WERI-Rb-1 (cell line): ENCODE results near the gene STAM.

Experiments used
- DNase-seq: peaks from one replicate; pipeline ENCODE4 v3.0.0-alpha.2; 2020
- H3K27ac ChIP-seq: fragments of 250-450 bp; sonication (Bioruptor Pico); 2 replicates; pipeline ENCODE4 v1.5.1; 2020; ENCODE audit warnings: mild to moderate bottlenecking, moderate library complexity
- H3K27me3 ChIP-seq: fragments of 250-450 bp; sonication (Bioruptor Pico); 2 replicates; pipeline ENCODE4 v1.5.1; 2021; ENCODE audit warnings: mild to moderate bottlenecking, low read depth, moderate library complexity; ENCODE audit not compliant: insufficient read depth, severe bottlenecking
- H3K36me3 ChIP-seq: fragments of 250-450 bp; sonication (Bioruptor Pico); 2 replicates; pipeline ENCODE4 v1.5.1; 2020; ENCODE audit warnings: mild to moderate bottlenecking, moderate library complexity
- H3K4me3 ChIP-seq: 2 replicates; pipeline ENCODE4 v1.5.1; 2011; ENCODE audit warnings: low read depth, mild to moderate bottlenecking, control low read depth, low read length
- H3K9me3 ChIP-seq: fragments of 250-450 bp; sonication (Bioruptor Pico); 2 replicates; pipeline ENCODE4 v1.5.1; 2021; ENCODE audit warnings: mild to moderate bottlenecking, moderate library complexity; ENCODE audit not compliant: severe bottlenecking
- CTCF ChIP-seq: IDR thresholded peaks from 2 replicates; pipeline ENCODE4 v1.5.1; 2011; ENCODE audit warnings: low read depth, mild to moderate bottlenecking, control low read depth, inconsistent platforms, low read length

Gene STAM

GRCh38 chr10:17743437-17743836 lies 99.5 kb downstream of the STAM start:
- H3K36me3 ChIP-seq = no peaks in the 10 kb centered on the region
- no peaks in the 10 kb centered on the region for H3K27me3 ChIP-seq
- TF ChIP-seq CTCF = no peak
- DNase-seq = no peak
- H3K27ac ChIP-seq = no peak overlapping the region
- no peak overlapping the region for H3K4me3 ChIP-seq
- no peaks in the 10 kb centered on the region for H3K9me3 ChIP-seq

- TF ChIP-seq CTCF = no peak
- Histone ChIP-seq H3K36me3 (no peaks in the 10 kb centered on the region), H3K9me3 (no peaks in the 10 kb centered on the region), H3K27ac (no peak overlapping the region), H3K4me3 (no peak overlapping the region), H3K27me3 (no peaks in the 10 kb centered on the region)
- no peak for DNase-seq
Observed at GRCh38 chr10:17744341-17744861, 100.5 kb downstream of the STAM start.

- H3K36me3 ChIP-seq = no peaks in the 10 kb centered on the region
- no peak overlapping the region for H3K27ac ChIP-seq
- TF ChIP-seq CTCF = no peak
- no peaks in the 10 kb centered on the region for H3K9me3 ChIP-seq
- H3K27me3 ChIP-seq = no peaks in the 10 kb centered on the region
- DNase-seq = no peak
- H3K4me3 ChIP-seq = no peak overlapping the region
Observed at GRCh38 chr10:17747883-17748550, 104.1 kb downstream of the STAM start.

GRCh38 chr10:17749890-17750289 lies 105.9 kb downstream of the STAM start:
- DNase-seq = no peak
- no peak overlapping the region for H3K27ac ChIP-seq
- H3K36me3 ChIP-seq = no peaks in the 10 kb centered on the region
- no peak overlapping the region for H3K4me3 ChIP-seq
- H3K9me3 ChIP-seq = no peaks in the 10 kb centered on the region
- no peaks in the 10 kb centered on the region for H3K27me3 ChIP-seq
- no peak for TF ChIP-seq CTCF

- DNase-seq = no peak
- H3K4me3 ChIP-seq = no peak within 1 kb of the TSS
- H3K9me3 ChIP-seq = no peaks in the 10 kb centered on the region
- H3K27me3 ChIP-seq = no peaks in the 10 kb centered on the region
- TF ChIP-seq CTCF = no peak
- no peak within 1 kb of the TSS for H3K27ac ChIP-seq
- no peaks in the 10 kb centered on the region for H3K36me3 ChIP-seq
Observed at GRCh38 chr10:17751781-17752445, 108.0 kb downstream of the STAM start, which contains the start of gene TMEM236. Gene TMEM236 (plus strand): TSS chr10:17752201. CDS start chr10:17752296, 95 bp downstream.
